Measurements from ENCODE around the gene SGK2. TPM values are rescaled to one million over a fixed set of nuclear protein-coding genes. Genes with fewer than 3 reads are reported as not detected.

Gene SGK2
- total and polyA plus RNA-seq, 2 of the 13 experiments (the other 11 are each of a cell fraction or from before 2014, with no cell fraction given) = 6.2 to 29.4 TPM

DNA sequence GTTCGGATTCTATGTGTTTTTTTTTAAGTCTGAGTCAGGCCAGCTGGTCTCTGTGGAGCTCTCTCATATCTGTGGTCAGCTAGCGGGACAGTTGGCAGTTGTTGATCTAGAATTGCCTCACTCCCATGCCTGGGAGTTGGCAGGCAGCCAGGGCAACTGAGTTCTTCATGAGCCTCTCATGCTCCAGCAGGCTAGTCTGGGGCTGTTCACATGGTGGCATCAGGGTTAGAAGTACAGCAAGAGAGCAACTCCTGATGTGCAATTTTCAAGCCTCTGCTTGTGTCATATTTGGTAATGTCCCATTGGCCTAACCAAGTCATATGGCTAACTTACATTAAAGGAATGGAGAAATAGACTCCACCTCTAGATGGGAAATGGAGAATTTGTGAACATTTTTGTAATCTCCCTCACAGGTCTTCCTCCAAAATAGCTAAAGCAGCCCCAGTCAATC lies 25.2 kb downstream of the SGK2 start (continued):
- TF ChIP-seq CEBPG (CRISPR knock-in tag; IDR thresholded peaks at IDR 0.05) = peak; percentile 91
- 0 out of 2 replicates have a peak, but pooled peaks have one; percentile 50 for TF ChIP-seq ZNF563 (CRISPR knock-in tag; IDR thresholded peaks at IDR 0.05)
- TF ChIP-seq FOXP1 (IDR thresholded peaks at IDR 0.05) = no peak
- TF ChIP-seq FOXP1 (CRISPR knock-in tag; IDR thresholded peaks at IDR 0.05) = no peak
- TF ChIP-seq, protein P1, sequence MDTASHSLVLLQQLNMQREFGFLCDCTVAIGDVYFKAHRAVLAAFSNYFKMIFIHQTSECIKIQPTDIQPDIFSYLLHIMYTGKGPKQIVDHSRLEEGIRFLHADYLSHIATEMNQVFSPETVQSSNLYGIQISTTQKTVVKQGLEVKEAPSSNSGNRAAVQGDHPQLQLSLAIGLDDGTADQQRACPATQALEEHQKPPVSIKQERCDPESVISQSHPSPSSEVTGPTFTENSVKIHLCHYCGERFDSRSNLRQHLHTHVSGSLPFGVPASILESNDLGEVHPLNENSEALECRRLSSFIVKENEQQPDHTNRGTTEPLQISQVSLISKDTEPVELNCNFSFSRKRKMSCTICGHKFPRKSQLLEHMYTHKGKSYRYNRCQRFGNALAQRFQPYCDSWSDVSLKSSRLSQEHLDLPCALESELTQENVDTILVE (CRISPR knock-in tag; IDR thresholded peaks at IDR 0.05) = peak; percentile 60; the same call in 1 of the 2 replicates
- TF ChIP-seq FOXA1 (IDR thresholded peaks at IDR 0.05) = no peak
- peak; percentile 89 for TF ChIP-seq FOXA1 (CRISPR knock-in tag; IDR thresholded peaks at IDR 0.05)
- TF ChIP-seq, protein P2, sequence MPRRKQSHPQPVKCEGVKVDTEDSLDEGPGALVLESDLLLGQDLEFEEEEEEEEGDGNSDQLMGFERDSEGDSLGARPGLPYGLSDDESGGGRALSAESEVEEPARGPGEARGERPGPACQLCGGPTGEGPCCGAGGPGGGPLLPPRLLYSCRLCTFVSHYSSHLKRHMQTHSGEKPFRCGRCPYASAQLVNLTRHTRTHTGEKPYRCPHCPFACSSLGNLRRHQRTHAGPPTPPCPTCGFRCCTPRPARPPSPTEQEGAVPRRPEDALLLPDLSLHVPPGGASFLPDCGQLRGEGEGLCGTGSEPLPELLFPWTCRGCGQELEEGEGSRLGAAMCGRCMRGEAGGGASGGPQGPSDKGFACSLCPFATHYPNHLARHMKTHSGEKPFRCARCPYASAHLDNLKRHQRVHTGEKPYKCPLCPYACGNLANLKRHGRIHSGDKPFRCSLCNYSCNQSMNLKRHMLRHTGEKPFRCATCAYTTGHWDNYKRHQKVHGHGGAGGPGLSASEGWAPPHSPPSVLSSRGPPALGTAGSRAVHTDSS (CRISPR knock-in tag; conservative IDR thresholded peaks at IDR 0.05) = no peak
- TF ChIP-seq ZNF7 (CRISPR knock-in tag; IDR thresholded peaks at IDR 0.05) = peak; percentile 85
- TF ChIP-seq SALL1 (CRISPR knock-in tag; IDR thresholded peaks at IDR 0.05) = peak; percentile 89
- TF ChIP-seq ZNF333 (CRISPR knock-in tag; IDR thresholded peaks at IDR 0.05; ENCODE audit: borderline replicate concordance) = no peak
- TF ChIP-seq, protein P3, sequence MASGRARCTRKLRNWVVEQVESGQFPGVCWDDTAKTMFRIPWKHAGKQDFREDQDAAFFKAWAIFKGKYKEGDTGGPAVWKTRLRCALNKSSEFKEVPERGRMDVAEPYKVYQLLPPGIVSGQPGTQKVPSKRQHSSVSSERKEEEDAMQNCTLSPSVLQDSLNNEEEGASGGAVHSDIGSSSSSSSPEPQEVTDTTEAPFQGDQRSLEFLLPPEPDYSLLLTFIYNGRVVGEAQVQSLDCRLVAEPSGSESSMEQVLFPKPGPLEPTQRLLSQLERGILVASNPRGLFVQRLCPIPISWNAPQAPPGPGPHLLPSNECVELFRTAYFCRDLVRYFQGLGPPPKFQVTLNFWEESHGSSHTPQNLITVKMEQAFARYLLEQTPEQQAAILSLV (CRISPR knock-in tag; IDR thresholded peaks at IDR 0.05; ENCODE audit: borderline replicate concordance) = no peak
- TF ChIP-seq REPIN1 (CRISPR knock-in tag; IDR thresholded peaks at IDR 0.05; ENCODE audit: borderline replicate concordance, low read depth) = 0 out of 2 replicates have a peak, but pooled peaks have one; percentile 36
- TF ChIP-seq MTA3 (CRISPR knock-in tag; IDR thresholded peaks at IDR 0.05) = no peak
- TF ChIP-seq, protein P4, sequence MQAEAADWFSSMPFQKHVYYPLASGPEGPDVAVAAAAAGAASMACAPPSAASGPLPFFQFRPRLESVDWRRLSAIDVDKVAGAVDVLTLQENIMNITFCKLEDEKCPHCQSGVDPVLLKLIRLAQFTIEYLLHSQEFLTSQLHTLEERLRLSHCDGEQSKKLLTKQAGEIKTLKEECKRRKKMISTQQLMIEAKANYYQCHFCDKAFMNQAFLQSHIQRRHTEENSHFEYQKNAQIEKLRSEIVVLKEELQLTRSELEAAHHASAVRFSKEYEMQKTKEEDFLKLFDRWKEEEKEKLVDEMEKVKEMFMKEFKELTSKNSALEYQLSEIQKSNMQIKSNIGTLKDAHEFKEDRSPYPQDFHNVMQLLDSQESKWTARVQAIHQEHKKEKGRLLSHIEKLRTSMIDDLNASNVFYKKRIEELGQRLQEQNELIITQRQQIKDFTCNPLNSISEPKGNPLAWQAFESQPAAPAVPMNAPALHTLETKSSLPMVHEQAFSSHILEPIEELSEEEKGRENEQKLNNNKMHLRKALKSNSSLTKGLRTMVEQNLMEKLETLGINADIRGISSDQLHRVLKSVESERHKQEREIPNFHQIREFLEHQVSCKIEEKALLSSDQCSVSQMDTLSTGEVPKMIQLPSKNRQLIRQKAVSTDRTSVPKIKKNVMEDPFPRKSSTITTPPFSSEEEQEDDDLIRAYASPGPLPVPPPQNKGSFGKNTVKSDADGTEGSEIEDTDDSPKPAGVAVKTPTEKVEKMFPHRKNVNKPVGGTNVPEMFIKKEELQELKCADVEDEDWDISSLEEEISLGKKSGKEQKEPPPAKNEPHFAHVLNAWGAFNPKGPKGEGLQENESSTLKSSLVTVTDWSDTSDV (CRISPR knock-in tag; IDR thresholded peaks at IDR 0.05) = no peak
- TF ChIP-seq ZSCAN9 (CRISPR knock-in tag; IDR thresholded peaks at IDR 0.05; ENCODE audit: borderline replicate concordance) = 0 out of 2 replicates have a peak, but pooled peaks have one; percentile 73
- TF ChIP-seq RARA (CRISPR knock-in tag; IDR thresholded peaks at IDR 0.05) = peak; percentile 81
- TF ChIP-seq ZFP62 (CRISPR knock-in tag; IDR thresholded peaks at IDR 0.05) = no peak
- TF ChIP-seq HMG20B (CRISPR knock-in tag; conservative IDR thresholded peaks at IDR 0.05) = 0 out of 2 replicates have a peak, but pooled peaks have one; percentile 14
- no peak for TF ChIP-seq ZNF235 (CRISPR knock-in tag; IDR thresholded peaks at IDR 0.05; ENCODE audit: borderline replicate concordance)
- TF ChIP-seq, protein P5, sequence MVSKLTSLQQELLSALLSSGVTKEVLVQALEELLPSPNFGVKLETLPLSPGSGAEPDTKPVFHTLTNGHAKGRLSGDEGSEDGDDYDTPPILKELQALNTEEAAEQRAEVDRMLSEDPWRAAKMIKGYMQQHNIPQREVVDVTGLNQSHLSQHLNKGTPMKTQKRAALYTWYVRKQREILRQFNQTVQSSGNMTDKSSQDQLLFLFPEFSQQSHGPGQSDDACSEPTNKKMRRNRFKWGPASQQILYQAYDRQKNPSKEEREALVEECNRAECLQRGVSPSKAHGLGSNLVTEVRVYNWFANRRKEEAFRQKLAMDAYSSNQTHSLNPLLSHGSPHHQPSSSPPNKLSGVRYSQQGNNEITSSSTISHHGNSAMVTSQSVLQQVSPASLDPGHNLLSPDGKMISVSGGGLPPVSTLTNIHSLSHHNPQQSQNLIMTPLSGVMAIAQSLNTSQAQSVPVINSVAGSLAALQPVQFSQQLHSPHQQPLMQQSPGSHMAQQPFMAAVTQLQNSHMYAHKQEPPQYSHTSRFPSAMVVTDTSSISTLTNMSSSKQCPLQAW (CRISPR knock-in tag; IDR thresholded peaks at IDR 0.05) = 0 out of 2 replicates have a peak, but pooled peaks have one; percentile 41

Data from HepG2 (cell line).